Measurements from ENCODE around the gene TTC9C.
A peak's percentile ranks its signal among the peaks of the same experiment; 100 is the strongest.

TTC9C gene

DNA sequence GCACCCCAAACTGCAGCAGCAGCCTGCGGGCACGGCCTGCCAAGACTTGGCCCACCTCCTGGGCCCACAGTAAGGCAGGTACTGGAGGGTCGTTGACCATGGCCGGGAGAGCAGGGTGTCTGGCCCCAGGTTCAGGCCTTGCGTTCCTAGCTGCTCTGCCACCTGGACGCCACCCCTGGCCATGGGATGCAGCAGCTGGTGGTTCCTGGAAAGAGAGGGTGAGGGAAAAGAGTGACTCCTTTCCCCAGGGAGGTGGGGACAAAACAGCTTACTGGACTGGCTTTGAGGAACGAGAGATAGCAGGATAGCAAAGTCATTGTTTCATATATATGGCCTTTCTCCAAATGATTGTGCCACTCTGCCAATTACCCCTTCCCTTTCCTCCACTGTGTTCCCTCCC lies 22.9 kb upstream of the TTC9C start:
- H3K27me3 ChIP-seq (ENCODE audit: insufficient read depth, low read length): no peaks in the 10 kb centered on the region
- peaks cover 37% of the 10 kb centered on the region for H3K36me3 ChIP-seq (ENCODE audit: insufficient read depth, low read length)
- H2AFZ ChIP-seq (ENCODE audit: low read depth, low read length): no peak overlapping the region
- H3K9me3 ChIP-seq (ENCODE audit: low read length): no peaks in the 10 kb centered on the region
- peaks cover 38% of the 10 kb centered on the region for H3K4me1 ChIP-seq (ENCODE audit: insufficient read depth, low read length)
- peak overlapping the region; percentile 74 for H3K4me3 ChIP-seq (ENCODE audit: low read length)

GRCh38 chr11:62705880-62706849 lies 22.1 kb upstream of the TTC9C start:
- no peaks in the 10 kb centered on the region for H3K27me3 ChIP-seq (ENCODE audit: insufficient read depth, low read length)
- peaks cover 38% of the 10 kb centered on the region for H3K4me1 ChIP-seq (ENCODE audit: insufficient read depth, low read length)
- peak overlapping the region; percentile 74 for H3K4me3 ChIP-seq (ENCODE audit: low read length)
- peaks cover 36% of the 10 kb centered on the region for H3K36me3 ChIP-seq (ENCODE audit: insufficient read depth, low read length)
- no peak overlapping the region for H2AFZ ChIP-seq (ENCODE audit: low read depth, low read length)
- H3K9me3 ChIP-seq (ENCODE audit: low read length): no peaks in the 10 kb centered on the region

DNA sequence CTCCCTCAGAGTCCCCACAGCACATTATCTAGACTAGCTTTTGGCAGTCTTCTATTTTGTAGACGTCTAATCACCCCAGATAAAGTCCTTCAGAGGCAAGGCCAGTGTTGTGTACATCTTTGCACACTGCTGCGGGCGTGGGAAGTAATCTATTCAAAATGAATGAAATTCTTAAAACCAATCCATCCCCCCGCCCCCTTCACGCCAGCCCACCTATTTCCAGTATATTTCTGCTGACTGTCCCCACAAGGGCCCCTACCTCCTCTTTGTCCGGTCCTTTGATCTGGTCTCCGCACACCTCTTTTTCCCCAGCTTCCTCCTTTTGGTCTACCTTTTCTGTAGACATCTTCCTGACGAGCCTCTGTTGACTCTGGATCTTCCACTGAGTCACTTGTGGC lies 21.4 kb upstream of the TTC9C start:
- no peaks in the 10 kb centered on the region for H3K27me3 ChIP-seq (ENCODE audit: insufficient read depth, low read length)
- no peaks in the 10 kb centered on the region for H3K9me3 ChIP-seq (ENCODE audit: low read length)
- no peak overlapping the region for H2AFZ ChIP-seq (ENCODE audit: low read depth, low read length)
- H3K36me3 ChIP-seq (ENCODE audit: insufficient read depth, low read length): peaks cover 35% of the 10 kb centered on the region
- H3K4me1 ChIP-seq (ENCODE audit: insufficient read depth, low read length): peaks cover 38% of the 10 kb centered on the region
- peak overlapping the region; percentile 74 for H3K4me3 ChIP-seq (ENCODE audit: low read length)

DNA sequence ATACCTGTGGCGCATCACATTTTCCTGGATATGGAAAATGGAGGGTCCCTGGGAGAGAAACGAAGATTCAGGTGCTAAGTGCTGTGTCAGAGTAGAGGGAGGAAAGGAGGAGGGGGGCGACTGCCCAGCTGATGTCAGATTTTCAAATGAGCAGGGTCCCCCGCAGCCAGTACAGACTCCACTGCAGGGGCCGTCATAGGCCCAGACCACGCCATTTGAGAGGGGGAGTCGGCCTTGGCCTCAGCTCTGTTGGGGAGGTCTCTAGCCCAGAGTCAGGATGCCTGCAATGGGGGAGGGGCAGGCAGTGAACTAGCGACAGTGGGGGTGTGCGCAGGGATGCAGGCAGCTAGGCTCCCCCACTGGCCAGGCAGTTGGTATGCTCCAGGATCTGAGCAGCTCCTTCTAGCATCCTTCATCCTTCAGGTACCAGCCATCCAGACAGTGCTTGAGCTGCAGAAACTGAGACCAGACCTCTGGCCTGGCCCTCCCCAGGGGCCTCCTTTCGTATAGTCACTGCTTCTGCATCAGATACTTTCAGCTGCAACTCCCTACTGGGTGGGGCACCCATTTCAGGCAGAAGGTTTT lies 20.9 kb upstream of the TTC9C start, which contains the start of the genes BSCL2 and GNG3:
TSS of gene BSCL2 (minus strand) at position 148 of the 585 bp plus-strand sequence. CDS start 229 bp downstream, outside the sequence.
TSS of gene GNG3 (plus strand) at position 400 of the 585 bp plus-strand sequence. CDS start 620 bp downstream, outside the sequence.
- Histone ChIP-seq H3K4me1 (ENCODE audit: insufficient read depth, low read length) (peaks cover 38% of the 10 kb centered on the region), H2AFZ (ENCODE audit: low read depth, low read length) (no peak within 1 kb of the TSS), H3K36me3 (ENCODE audit: insufficient read depth, low read length) (peaks cover 35% of the 10 kb centered on the region), H3K4me3 (ENCODE audit: low read length) (peak within 1 kb of the TSS; percentile 74), H3K27me3 (ENCODE audit: insufficient read depth, low read length) (no peaks in the 10 kb centered on the region), H3K9me3 (ENCODE audit: low read length) (no peaks in the 10 kb centered on the region)

GRCh38 chr11:62708392-62708791 lies 19.9 kb upstream of the TTC9C start:
- peaks cover 41% of the 10 kb centered on the region for H3K36me3 ChIP-seq (ENCODE audit: insufficient read depth, low read length)
- H3K27me3 ChIP-seq (ENCODE audit: insufficient read depth, low read length): no peaks in the 10 kb centered on the region
- H2AFZ ChIP-seq (ENCODE audit: low read depth, low read length): no peak overlapping the region
- peaks cover 38% of the 10 kb centered on the region for H3K4me1 ChIP-seq (ENCODE audit: insufficient read depth, low read length)
- no peak overlapping the region for H3K4me3 ChIP-seq (ENCODE audit: low read length)
- no peaks in the 10 kb centered on the region for H3K9me3 ChIP-seq (ENCODE audit: low read length)

DNA sequence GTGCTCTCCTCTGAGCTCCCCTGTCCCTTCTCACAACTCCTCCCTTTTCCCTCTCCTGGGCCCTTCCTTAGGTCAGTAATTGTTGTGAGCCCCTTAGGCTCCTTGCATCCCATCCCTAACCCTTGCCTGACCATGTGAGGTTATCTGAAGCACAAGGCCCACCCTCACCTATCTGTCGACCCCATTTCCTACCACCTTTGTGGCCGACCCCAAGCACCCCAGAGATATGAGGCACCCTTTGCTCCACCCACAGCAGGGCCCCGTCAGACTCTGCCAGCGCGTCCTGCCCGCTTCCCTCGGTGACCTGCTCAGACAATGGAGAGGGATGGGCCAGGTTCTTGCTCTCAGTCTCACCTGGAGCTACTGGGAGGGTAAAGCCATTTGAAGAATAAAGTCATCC lies 19.5 kb upstream of the TTC9C start:
- Histone ChIP-seq H3K9me3 (ENCODE audit: low read length) (no peaks in the 10 kb centered on the region), H3K36me3 (ENCODE audit: insufficient read depth, low read length) (peaks cover 45% of the 10 kb centered on the region), H3K27me3 (ENCODE audit: insufficient read depth, low read length) (no peaks in the 10 kb centered on the region), H3K4me3 (ENCODE audit: low read length) (peak overlapping the region; percentile 31), H3K4me1 (ENCODE audit: insufficient read depth, low read length) (peaks cover 38% of the 10 kb centered on the region), H2AFZ (ENCODE audit: low read depth, low read length) (no peak overlapping the region)

- H3K4me1 ChIP-seq (ENCODE audit: insufficient read depth, low read length): peaks cover 38% of the 10 kb centered on the region
- peak overlapping the region; percentile 31 for H3K4me3 ChIP-seq (ENCODE audit: low read length)
- H3K36me3 ChIP-seq (ENCODE audit: insufficient read depth, low read length): peaks cover 51% of the 10 kb centered on the region
- peak overlapping the region; percentile 22 for H2AFZ ChIP-seq (ENCODE audit: low read depth, low read length)
- H3K27me3 ChIP-seq (ENCODE audit: insufficient read depth, low read length): no peaks in the 10 kb centered on the region
- H3K9me3 ChIP-seq (ENCODE audit: low read length): no peaks in the 10 kb centered on the region
These were observed 18.9 kb upstream of the TTC9C start for GRCh38 chr11:62709247-62710000.

GRCh38 chr11:62710001-62710345 lies 18.3 kb upstream of the TTC9C start:
- H3K4me1 ChIP-seq (ENCODE audit: insufficient read depth, low read length): peaks cover 38% of the 10 kb centered on the region
- peak overlapping the region; percentile 22 for H2AFZ ChIP-seq (ENCODE audit: low read depth, low read length)
- peak overlapping the region; percentile 25 for H3K4me3 ChIP-seq (ENCODE audit: low read length)
- H3K27me3 ChIP-seq (ENCODE audit: insufficient read depth, low read length): no peaks in the 10 kb centered on the region
- H3K36me3 ChIP-seq (ENCODE audit: insufficient read depth, low read length): peaks cover 51% of the 10 kb centered on the region
- H3K9me3 ChIP-seq (ENCODE audit: low read length): no peaks in the 10 kb centered on the region

DNA sequence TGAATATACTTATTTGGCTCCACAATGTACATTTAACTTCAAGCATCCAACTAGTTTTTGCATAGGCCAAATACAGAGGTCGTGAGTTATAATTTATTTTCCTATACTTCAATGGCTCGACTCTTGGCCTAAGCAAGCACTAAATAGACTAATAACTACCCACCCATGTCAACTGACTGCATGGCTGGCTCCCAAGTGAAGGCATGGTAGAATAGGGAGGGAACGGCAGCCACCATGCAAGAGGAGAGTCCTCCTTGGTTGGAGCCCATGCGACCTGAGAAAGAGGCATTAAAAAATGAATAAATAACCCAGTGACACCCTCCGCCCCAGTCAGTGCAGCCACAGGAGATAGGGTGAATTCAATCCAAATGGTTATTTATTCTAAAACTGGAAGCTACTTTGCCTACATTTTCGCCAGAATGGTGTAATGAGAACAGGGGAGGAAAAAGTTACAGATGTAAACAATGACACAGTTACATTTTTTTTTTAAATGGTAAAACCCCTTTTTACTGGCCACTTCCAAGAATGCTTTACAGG lies 15.9 kb upstream of the TTC9C start:
- no peak overlapping the region for H3K4me3 ChIP-seq (ENCODE audit: low read length)
- H3K36me3 ChIP-seq (ENCODE audit: insufficient read depth, low read length): peaks cover 71% of the 10 kb centered on the region
- H3K27me3 ChIP-seq (ENCODE audit: insufficient read depth, low read length): no peaks in the 10 kb centered on the region
- H3K4me1 ChIP-seq (ENCODE audit: insufficient read depth, low read length): peaks cover 21% of the 10 kb centered on the region
- H2AFZ ChIP-seq (ENCODE audit: low read depth, low read length): no peak overlapping the region
- H3K9me3 ChIP-seq (ENCODE audit: low read length): no peaks in the 10 kb centered on the region

DNA sequence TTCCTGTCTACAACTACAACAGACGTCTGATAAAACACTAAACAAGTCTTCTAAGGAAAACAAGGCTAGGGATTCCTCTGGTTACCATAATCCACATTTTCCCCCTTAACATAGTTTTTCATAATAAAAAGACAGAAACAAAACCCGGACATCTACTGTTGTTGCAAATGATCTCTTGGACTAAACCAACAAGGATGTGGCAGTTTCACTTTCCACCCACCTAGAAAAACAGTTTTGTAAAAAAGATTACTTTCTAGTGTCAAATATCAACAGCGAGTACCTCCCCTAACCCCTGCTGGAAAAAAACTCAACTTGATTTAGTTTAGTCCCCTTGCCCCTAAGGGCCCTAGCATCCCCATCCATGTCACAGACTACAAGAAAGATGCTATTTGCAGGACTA lies 15.4 kb upstream of the TTC9C start:
- Histone ChIP-seq H3K9me3 (ENCODE audit: low read length) (no peaks in the 10 kb centered on the region), H3K36me3 (ENCODE audit: insufficient read depth, low read length) (peaks cover 76% of the 10 kb centered on the region), H3K27me3 (ENCODE audit: insufficient read depth, low read length) (no peaks in the 10 kb centered on the region), H2AFZ (ENCODE audit: low read depth, low read length) (no peak overlapping the region), H3K4me1 (ENCODE audit: insufficient read depth, low read length) (peaks cover 17% of the 10 kb centered on the region), H3K4me3 (ENCODE audit: low read length) (no peak overlapping the region)

DNA sequence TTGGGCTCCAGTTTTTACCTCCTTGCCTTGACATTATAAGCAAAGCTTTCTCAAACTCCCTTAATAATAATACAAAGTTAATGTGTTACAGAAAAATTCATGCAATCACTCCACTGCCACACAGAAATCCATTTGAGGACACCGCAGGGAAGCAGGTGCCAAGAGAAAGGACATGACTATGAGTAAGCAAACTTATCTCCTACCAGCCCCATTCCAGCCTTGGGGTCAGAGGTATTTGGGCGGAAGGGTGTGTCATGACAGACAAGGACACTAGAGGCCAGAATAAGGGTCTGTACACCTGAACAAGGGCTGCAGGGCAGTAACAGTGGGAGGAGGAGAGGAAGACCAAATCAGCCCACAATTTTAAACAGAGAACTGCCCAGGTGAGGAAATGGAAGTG lies 14.9 kb upstream of the TTC9C start:
- no peaks in the 10 kb centered on the region for H3K27me3 ChIP-seq (ENCODE audit: insufficient read depth, low read length)

GRCh38 chr11:62715150-62716130 lies 12.8 kb upstream of the TTC9C start:
- Histone ChIP-seq H3K9me3 (ENCODE audit: low read length) (no peaks in the 10 kb centered on the region), H3K36me3 (ENCODE audit: insufficient read depth, low read length) (peaks cover 90% of the 10 kb centered on the region)

More for the DNA sequence above, 14.9 kb upstream of the TTC9C start:
- Histone ChIP-seq H3K9me3 (ENCODE audit: low read length) (no peaks in the 10 kb centered on the region), H3K4me3 (ENCODE audit: low read length) (no peak overlapping the region), H3K36me3 (ENCODE audit: insufficient read depth, low read length) (peaks cover 80% of the 10 kb centered on the region), H3K4me1 (ENCODE audit: insufficient read depth, low read length) (peaks cover 14% of the 10 kb centered on the region), H2AFZ (ENCODE audit: low read depth, low read length) (no peak overlapping the region)

More at GRCh38 chr11:62715150-62716130, 12.8 kb upstream of the TTC9C start:
- Histone ChIP-seq H2AFZ (ENCODE audit: low read depth, low read length) (no peak overlapping the region), H3K4me1 (ENCODE audit: insufficient read depth, low read length) (no peaks in the 10 kb centered on the region), H3K4me3 (ENCODE audit: low read length) (no peak overlapping the region), H3K27me3 (ENCODE audit: insufficient read depth, low read length) (no peaks in the 10 kb centered on the region)

Data from neuron (in vitro differentiated cells).